ENCODE results near the gene SEZ6. TPM values are rescaled to one million over a fixed set of nuclear protein-coding genes. Genes with fewer than 3 reads are reported as not detected.

The SEZ6 gene
- total and polyA plus RNA-seq, 5 donors = not detected

DNA sequence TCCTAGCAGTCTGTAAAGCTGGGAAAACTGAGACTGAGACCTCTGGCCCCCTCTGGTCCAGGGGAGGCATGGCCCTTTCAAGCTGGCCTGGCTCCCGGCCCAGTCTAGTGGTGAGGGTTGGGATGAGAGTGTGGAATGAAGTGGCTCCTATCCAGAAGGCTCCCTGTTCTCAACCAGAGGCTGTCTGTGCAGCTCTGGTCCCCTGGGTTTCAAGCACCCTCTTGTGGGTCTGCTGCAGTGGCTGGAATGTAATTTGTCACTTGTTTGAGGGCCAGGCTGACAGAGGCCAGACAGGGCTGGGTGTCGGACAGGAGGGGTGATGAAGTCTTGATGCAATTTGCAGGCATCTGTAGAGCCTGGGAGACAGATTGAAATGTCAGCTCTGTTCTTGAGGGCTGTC lies 32.4 kb downstream of the SEZ6 start:
- intact Hi-C loops (cut with DNase I) = no loop called here
- Histone ChIP-seq H3K27ac (ENCODE audit: low read length) (peak overlapping the region; percentile 65), H3K27me3 (ENCODE audit: control insufficient read depth, insufficient read depth) (no peaks in the 10 kb centered on the region), H3K9me3 (ENCODE audit: control insufficient read depth, low read length) (no peaks in the 10 kb centered on the region), H3K4me1 (ENCODE audit: control insufficient read depth, insufficient read depth, low read length) (peaks cover 16% of the 10 kb centered on the region), H3K4me3 (ENCODE audit: low read length) (no peak overlapping the region)
- 33% methylated on average over 2 of the region's 2 CpGs for WGBS
- peak; percentile 63 to 89 (median 89) for DNase-seq
- ATAC-seq = peak; percentile 70 to 88

DNA sequence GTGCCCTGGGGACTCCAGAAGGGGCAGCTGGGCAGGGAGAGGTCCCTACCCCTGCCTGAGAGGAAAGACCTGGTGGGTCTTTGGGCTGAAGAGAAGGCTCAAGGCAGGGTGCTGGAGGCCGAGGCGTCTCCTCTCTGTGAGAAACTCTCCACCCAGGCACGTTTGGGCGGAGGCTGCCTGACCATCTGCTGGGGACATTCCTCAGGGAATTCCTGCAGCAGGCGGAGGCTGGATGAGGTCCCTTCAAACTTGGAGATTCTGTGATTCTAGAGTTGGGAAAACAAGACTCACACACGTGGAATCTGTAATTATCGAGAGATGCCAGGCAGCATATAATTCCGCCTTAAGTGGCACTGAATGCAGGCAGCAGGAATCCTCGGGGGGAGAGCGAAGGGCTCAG lies 33.4 kb downstream of the SEZ6 start:
- DNase-seq = peak in 2 of 3 donors; percentile 20 to 33
- ATAC-seq = no peak
- Histone ChIP-seq H3K9me3 (ENCODE audit: control insufficient read depth, low read length) (no peaks in the 10 kb centered on the region), H3K4me1 (ENCODE audit: control insufficient read depth, insufficient read depth, low read length) (peaks cover 16% of the 10 kb centered on the region), H3K27ac (ENCODE audit: low read length) (no peak overlapping the region), H3K27me3 (ENCODE audit: control insufficient read depth, insufficient read depth) (no peaks in the 10 kb centered on the region), H3K4me3 (ENCODE audit: low read length) (no peak overlapping the region)
- WGBS = 74% methylated on average over 10 of the region's 10 CpGs
- intact Hi-C loops (cut with DNase I) = no loop called here

DNA sequence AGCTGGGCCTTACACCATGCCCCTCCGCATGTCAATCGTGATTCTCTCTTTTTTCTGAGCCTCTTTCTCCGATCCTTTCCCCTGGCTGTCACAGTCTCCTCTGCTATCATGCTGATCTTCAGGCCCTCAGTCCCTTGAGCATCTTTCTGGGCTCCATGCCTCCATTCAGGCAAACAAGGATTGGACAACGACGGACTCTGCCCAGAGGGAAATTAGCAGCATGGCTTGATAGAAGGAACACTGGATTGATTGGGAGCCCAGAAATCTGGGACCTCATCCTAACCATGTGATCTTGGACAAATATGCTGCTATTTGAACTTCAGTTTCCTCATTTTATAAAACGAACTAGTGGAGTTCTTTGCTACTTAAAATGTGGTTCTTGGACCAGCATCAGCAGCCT lies 35.0 kb downstream of the SEZ6 start:
- H3K27me3 ChIP-seq (ENCODE audit: control insufficient read depth, insufficient read depth) = no peaks in the 10 kb centered on the region
- ATAC-seq = peak in 1 of 2 donors; percentile 24
- H3K4me1 ChIP-seq (ENCODE audit: control insufficient read depth, insufficient read depth, low read length) = peaks cover 16% of the 10 kb centered on the region
- no peaks in the 10 kb centered on the region for H3K9me3 ChIP-seq (ENCODE audit: control insufficient read depth, low read length)
- H3K27ac ChIP-seq (ENCODE audit: low read length) = no peak overlapping the region
- no peak overlapping the region for H3K4me3 ChIP-seq (ENCODE audit: low read length)
- intact Hi-C loops (cut with DNase I) = no loop called here
- 44% methylated on average over 6 of the region's 6 CpGs for WGBS
- DNase-seq = peak in 2 of 3 donors; percentile 48 to 75

DNA sequence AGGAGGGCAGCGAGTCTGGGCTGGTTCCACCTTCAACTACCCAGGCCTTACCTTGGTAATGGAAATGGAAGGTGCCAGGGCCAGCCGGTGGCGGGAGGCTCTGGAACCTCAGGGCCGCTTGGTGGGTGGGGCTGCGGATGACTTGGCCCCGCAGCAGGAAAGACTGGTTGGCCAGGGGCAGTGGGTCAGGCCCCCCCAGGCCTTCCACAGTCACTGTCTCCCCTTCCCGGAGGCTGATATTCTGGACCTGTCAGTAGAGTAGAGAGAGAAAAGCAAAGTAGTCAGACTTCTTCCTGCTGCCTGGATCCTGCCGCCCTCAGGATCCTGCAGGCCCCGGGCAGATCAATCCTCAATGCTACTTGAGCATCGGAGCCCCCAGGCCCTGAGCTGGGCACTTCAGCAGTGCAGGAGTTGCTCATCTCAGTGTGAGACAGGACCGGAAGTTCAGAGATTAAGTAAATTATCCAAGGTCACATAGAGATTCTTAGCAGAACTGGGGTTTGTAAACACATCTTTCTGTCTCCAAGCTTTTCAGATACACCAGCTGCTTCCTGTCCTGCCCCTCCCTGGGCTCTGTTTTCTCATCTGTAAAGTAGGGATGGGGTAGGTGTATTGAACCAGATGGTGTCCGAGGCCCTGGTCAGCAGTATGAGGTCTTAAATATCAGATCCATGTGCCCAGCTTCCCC lies 36.0 kb downstream of the SEZ6 start:
- H3K27me3 ChIP-seq (ENCODE audit: control insufficient read depth, insufficient read depth) = no peaks in the 10 kb centered on the region
- WGBS = 73% methylated on average over 12 of the region's 12 CpGs
- intact Hi-C loops (cut with DNase I) = loop anchor here in 2 of 4 donors (5.0 to 10.0 kb wide), 3 partner anchors 105 to 235 kb away; no protein-coding TSS in a partner anchor
- ATAC-seq (no peak), DNase-seq (peak in 2 of 3 donors; percentile 31 to 53)
- peaks cover 16% of the 10 kb centered on the region for H3K4me1 ChIP-seq (ENCODE audit: control insufficient read depth, insufficient read depth, low read length)
- no peak overlapping the region for H3K27ac ChIP-seq (ENCODE audit: low read length)
- H3K9me3 ChIP-seq (ENCODE audit: control insufficient read depth, low read length) = no peaks in the 10 kb centered on the region
- no peak overlapping the region for H3K4me3 ChIP-seq (ENCODE audit: low read length)

DNA sequence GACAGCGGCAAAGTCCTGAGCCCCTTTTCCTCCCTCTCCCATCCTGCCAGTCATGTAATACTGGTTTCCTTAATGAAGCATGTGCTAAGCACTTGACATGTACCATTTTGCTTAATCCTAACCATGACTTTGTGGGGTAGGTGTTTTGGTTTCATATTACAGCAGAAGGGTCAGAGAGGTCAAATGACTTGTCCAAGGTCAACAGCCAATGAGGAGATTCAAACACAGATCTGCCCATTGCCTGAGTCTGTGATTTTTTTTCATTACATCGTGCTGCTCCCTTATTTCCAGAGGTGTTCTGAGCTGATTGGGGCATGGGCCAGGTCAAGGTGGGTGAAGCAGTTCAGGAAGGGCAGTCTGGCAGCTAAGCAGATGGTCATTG lies 36.9 kb downstream of the SEZ6 start:
- intact Hi-C loops (cut with DNase I) = loop anchor here in 2 of 4 donors (5.0 to 10.0 kb wide), 3 partner anchors 106 to 236 kb away; no protein-coding TSS in a partner anchor
- no peak for ATAC-seq

DNA sequence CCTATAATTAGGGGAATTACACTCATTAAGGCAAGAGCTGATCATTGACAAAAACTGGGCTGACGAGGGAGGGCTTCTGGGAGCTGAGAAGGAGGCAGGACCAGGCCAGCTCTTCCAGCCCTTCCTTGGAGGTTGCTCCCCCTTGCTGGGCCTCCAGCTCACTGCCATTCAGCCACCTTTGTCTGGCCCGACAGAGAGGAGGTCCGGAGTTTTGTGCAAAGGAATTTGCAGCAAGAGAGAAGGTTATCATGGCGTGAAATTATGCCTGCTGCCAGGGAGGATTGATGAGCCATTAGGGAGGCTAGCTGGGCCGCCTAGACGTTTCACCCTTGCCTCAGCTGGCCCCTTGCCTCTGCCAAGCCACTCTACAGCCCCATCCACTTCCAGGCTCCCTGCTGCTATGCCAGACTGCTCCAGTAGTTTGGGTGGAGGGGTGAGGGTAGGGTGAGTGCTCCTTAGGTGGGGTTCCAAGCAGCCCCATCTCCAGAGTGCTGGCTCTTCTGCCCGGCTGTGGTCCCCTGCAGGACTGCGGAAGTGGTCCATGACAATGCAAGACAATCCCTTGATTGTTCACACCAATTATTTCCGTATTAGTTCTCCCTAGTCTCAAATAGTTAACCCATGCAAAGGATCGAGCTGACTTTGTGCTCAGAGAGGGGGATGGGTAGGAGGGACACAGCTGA lies 37.5 kb downstream of the SEZ6 start:
- H3K4me1 ChIP-seq (ENCODE audit: control insufficient read depth, insufficient read depth, low read length) = peaks cover 10% of the 10 kb centered on the region
- ATAC-seq (peak; percentile 29 to 35), DNase-seq (peak in 2 of 3 donors; percentile 61 to 67)
- 46% methylated on average over 10 of the region's 10 CpGs for WGBS
- no peaks in the 10 kb centered on the region for H3K9me3 ChIP-seq (ENCODE audit: control insufficient read depth, low read length)
- no peak overlapping the region for H3K27ac ChIP-seq (ENCODE audit: low read length)
- H3K27me3 ChIP-seq (ENCODE audit: control insufficient read depth, insufficient read depth) = no peaks in the 10 kb centered on the region
- H3K4me3 ChIP-seq (ENCODE audit: low read length) = no peak overlapping the region
- intact Hi-C loops (cut with DNase I) = loop anchor here in 2 of 4 donors (5.0 to 10.0 kb wide), 3 partner anchors 106 to 236 kb away; no protein-coding TSS in a partner anchor

More for the DNA sequence above, 36.9 kb downstream of the SEZ6 start:
- Histone ChIP-seq H3K9me3 (ENCODE audit: control insufficient read depth, low read length) (no peaks in the 10 kb centered on the region), H3K27ac (ENCODE audit: low read length) (no peak overlapping the region), H3K4me3 (ENCODE audit: low read length) (no peak overlapping the region), H3K27me3 (ENCODE audit: control insufficient read depth, insufficient read depth) (no peaks in the 10 kb centered on the region), H3K4me1 (ENCODE audit: control insufficient read depth, insufficient read depth, low read length) (peaks cover 13% of the 10 kb centered on the region)
- DNase-seq = peak in 1 of 3 donors; percentile 7
- WGBS = 81% methylated on average over 2 of the region's 2 CpGs

DNA sequence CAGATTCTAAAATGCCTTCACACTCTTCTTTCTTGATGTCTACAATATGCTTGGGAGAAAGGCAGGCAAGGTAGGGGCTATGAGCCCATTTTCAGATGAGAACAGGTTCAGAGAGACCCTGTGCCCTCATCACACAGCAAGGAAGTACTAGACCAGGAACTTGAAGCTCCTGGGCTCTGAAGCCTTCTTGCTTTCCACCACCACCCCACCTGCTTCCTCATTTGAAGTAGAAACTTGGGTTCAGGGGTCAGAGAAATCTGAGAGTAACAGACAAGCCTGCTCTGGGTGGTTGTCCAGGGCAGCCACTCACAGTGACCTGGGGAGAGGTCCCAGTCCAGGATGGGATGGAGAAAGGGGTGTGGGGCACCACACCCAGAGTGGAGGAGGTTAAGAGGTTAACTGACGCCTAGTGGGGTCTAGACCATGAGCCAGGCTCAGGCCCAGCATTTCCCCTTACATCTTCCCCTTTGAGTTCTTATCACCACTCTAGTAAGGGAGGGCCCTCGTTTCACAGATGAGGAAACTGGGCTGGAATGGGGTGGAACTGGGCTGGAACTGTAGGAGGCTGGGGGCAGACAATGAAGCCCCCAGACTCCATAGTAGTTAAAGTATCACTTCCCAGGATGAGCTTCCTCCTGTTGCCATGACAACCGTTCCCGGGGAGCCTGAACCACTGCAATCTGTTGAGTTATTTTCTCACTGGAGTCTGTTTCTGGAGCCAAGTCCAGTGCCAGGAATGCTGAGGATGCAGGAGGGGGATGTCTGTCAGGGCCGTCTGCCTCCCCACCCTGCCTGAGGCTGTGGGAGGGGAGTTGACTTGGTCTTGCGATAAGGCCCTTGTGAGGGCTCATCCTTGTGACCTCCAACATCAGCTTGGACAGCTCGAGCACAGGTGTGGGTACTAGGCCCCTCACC lies 38.4 kb downstream of the SEZ6 start:
- no peak overlapping the region for H3K4me3 ChIP-seq (ENCODE audit: low read length)
- ATAC-seq (no peak), DNase-seq (peak in 2 of 3 donors; percentile 26 to 40)
- WGBS = 35% methylated on average over 7 of the region's 7 CpGs
- no peaks in the 10 kb centered on the region for H3K9me3 ChIP-seq (ENCODE audit: control insufficient read depth, low read length)
- H3K27ac ChIP-seq (ENCODE audit: low read length) = no peak overlapping the region
- H3K27me3 ChIP-seq (ENCODE audit: control insufficient read depth, insufficient read depth) = no peaks in the 10 kb centered on the region
- H3K4me1 ChIP-seq (ENCODE audit: control insufficient read depth, insufficient read depth, low read length) = peaks cover 6% of the 10 kb centered on the region
- intact Hi-C loops (cut with DNase I) = loop anchor here (2.0 to 10.0 kb wide), 4 partner anchors 107 to 237 kb away; no protein-coding TSS in a partner anchor

DNA sequence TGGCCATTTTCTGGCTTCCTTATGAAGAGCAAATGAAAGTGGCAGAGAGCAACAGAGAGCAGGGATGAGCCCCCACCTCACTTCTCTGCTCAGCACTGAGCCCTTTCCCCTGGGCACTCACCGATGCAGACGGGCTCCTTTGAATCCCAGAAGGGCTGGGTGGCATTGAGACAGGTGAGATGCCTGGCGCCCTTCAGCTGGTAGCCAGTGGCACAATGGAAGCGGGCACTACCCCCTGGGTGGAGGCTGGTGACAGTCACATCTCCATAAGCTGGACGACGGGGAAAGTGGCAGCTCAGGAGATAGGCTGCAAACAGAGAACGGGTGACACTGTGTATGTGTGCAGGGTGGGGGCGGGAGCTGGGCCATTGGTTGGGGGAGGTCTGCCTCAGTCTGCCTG lies 42.0 kb downstream of the SEZ6 start:
- peak in 2 of 3 donors; percentile 24 to 43 for DNase-seq

DNA sequence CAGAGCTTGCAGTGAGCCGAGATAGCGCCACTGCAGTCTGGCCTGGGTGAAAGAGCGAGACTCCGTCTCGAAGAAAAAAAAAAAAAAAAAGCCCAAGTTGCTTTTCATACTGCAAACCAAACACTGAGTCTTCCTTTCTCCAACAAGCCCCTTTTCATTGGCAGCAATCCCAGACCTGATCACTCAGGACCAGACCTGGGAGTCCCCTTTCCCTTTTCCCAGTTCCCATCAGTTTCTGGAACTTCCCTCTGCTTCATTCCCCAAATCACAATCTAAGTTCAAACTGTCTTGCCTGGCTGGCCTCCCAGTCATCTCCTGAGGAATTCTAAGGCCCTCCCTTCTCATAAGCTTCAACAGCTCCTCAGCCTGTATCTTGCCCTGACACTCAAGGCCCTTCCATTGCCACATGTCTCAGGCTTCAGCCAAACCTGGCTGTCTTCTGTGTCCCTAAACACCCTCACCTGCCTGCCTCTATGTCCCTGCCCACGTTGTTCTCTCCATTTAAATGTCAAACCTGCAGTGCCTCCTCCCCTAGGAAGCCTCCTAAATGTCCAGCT lies 42.7 kb downstream of the SEZ6 start:
- 49% methylated on average over 6 of the region's 6 CpGs for WGBS
- DNase-seq (peak in 1 of 3 donors; percentile 14), ATAC-seq (no peak)
- Histone ChIP-seq H3K27me3 (ENCODE audit: control insufficient read depth, insufficient read depth) (no peaks in the 10 kb centered on the region), H3K27ac (ENCODE audit: low read length) (no peak overlapping the region), H3K4me1 (ENCODE audit: control insufficient read depth, insufficient read depth, low read length) (no peaks in the 10 kb centered on the region), H3K4me3 (ENCODE audit: low read length) (no peak overlapping the region), H3K9me3 (ENCODE audit: control insufficient read depth, low read length) (no peaks in the 10 kb centered on the region)
- intact Hi-C loops (cut with DNase I) = loop anchor here in 1 of 4 donors (10.0 kb wide), 2 partner anchors 112 to 242 kb away; no protein-coding TSS in a partner anchor

More for the DNA sequence above, 42.0 kb downstream of the SEZ6 start:
- Histone ChIP-seq H3K4me3 (ENCODE audit: low read length) (no peak overlapping the region), H3K27ac (ENCODE audit: low read length) (no peak overlapping the region), H3K27me3 (ENCODE audit: control insufficient read depth, insufficient read depth) (no peaks in the 10 kb centered on the region), H3K9me3 (ENCODE audit: control insufficient read depth, low read length) (no peaks in the 10 kb centered on the region), H3K4me1 (ENCODE audit: control insufficient read depth, insufficient read depth, low read length) (peaks cover 2% of the 10 kb centered on the region)
- ATAC-seq = no peak
- intact Hi-C loops (cut with DNase I) = loop anchor here in 1 of 4 donors (2.0 to 10.0 kb wide), 3 partner anchors 111 to 241 kb away; no protein-coding TSS in a partner anchor
- 65% methylated on average over 8 of the region's 8 CpGs for WGBS

DNA sequence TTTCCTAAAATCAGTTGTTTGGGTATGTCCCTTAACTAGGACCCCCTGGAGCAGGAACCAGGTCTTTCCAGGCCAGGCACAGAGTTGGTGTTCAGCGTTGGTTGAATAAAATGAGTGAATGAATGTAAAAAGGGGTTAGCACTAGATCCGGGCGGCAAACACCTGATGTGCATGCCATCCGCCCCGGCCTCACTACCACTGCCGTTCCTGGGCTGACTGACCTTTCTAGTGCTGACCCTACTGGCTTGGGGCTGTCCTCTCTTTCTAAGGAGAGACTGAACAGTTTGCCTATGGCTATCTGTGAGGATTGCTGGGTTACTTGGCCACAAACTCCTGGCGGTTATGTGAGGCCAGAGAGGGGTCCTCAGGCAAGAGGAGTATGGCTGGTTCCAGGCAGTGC lies 44.4 kb downstream of the SEZ6 start:
- no peaks in the 10 kb centered on the region for H3K9me3 ChIP-seq (ENCODE audit: control insufficient read depth, low read length)
- ATAC-seq = no peak
- no peaks in the 10 kb centered on the region for H3K4me1 ChIP-seq (ENCODE audit: control insufficient read depth, insufficient read depth, low read length)
- peak in 2 of 3 donors; percentile 18 to 24 for DNase-seq
- H3K27ac ChIP-seq (ENCODE audit: low read length) = no peak overlapping the region
- no peaks in the 10 kb centered on the region for H3K27me3 ChIP-seq (ENCODE audit: control insufficient read depth, insufficient read depth)
- no peak overlapping the region for H3K4me3 ChIP-seq (ENCODE audit: low read length)
- intact Hi-C loops (cut with DNase I) = loop anchor here in 1 of 4 donors (10.0 kb wide), 2 partner anchors 113 to 243 kb away; no protein-coding TSS in a partner anchor
- WGBS = 89% methylated on average over 7 of the region's 7 CpGs
